ENCODE measurements around the gene CACNA1A. TPM values are rescaled to one million over a fixed set of nuclear protein-coding genes. Genes with fewer than 3 reads are reported as not detected.

The CACNA1A gene
- polyA plus RNA-seq, 3 donors = 0.08 to 0.09 TPM; not detected in 1

GRCh38 chr19:13238891-13239534 lies 267.3 kb downstream of the CACNA1A start:
- Mint-ChIP-seq H3K36me3 (no peaks in the 10 kb centered on the region), H3K4me3 (no peak overlapping the region), H3K9me3 (peaks cover 2 to 16% (median 8%) of the 10 kb centered on the region in 7 donors), H3K4me1 (peaks cover 11% of the 10 kb centered on the region), H3K27me3 (ENCODE audit: low read depth in 3 of 3) (peaks cover 1 to 9% (median 4%) of the 10 kb centered on the region in 3 donors), H3K27ac (no peak overlapping the region)
- Histone ChIP-seq H3K9ac (ENCODE audit: insufficient read depth, low read length, poor library complexity, severe bottlenecking) (no peak overlapping the region), H3K4me3 (replicated peaks in 1 of 3; ENCODE audit: low read depth in 2 of 3, low read length in 3 of 3) (no peak overlapping the region), H3K27ac (ENCODE audit: low read depth in 1 of 2, low read length in 2 of 2) (no peak overlapping the region), H3K36me3 (replicated peaks in 1 of 2; ENCODE audit: control insufficient read depth in 1 of 2, insufficient read depth in 2 of 2, low read length in 2 of 2) (no peaks in the 10 kb centered on the region), H3K4me2 (replicated peaks; ENCODE audit: extremely low read depth, low read length, poor library complexity, severe bottlenecking) (no peak overlapping the region), H3K79me2 (ENCODE audit: insufficient read depth, low read length) (no peaks in the 10 kb centered on the region), H3K4me1 (ENCODE audit: control insufficient read depth in 1 of 2, insufficient read depth in 2 of 2, low read length in 2 of 2) (peaks cover 7 to 8% of the 10 kb centered on the region in 2 donors), H3K27me3 (ENCODE audit: control insufficient read depth in 2 of 2, insufficient read depth in 2 of 2, low read length in 2 of 2) (no peaks in the 10 kb centered on the region), H4K20me1 (ENCODE audit: insufficient read depth, low read length) (no peaks in the 10 kb centered on the region), H3K9me3 (replicated peaks in 1 of 2; ENCODE audit: control insufficient read depth in 1 of 2, insufficient read depth in 1 of 2, low read length in 2 of 2) (peaks cover 0 to 11% of the 10 kb centered on the region in 2 donors), H2AFZ (ENCODE audit: insufficient read depth, low read depth, low read length, poor library complexity, severe bottlenecking) (no peak overlapping the region)
- no peak for DNase-seq
- no peak for TF ChIP-seq CTCF (IDR thresholded peaks at IDR 0.05)
- WGBS (ENCODE audit: insufficient coverage) = 85% methylated on average over 12 of the region's 13 CpGs
- intact Hi-C loops (cut with micrococcal nuclease) = no loop called here

GRCh38 chr19:13234518-13234917 lies 271.8 kb downstream of the CACNA1A start:
- WGBS (ENCODE audit: insufficient coverage) = 52% methylated on average over 2 of the region's 13 CpGs
- no peaks in the 10 kb centered on the region for H4K20me1 ChIP-seq (ENCODE audit: insufficient read depth, low read length)
- intact Hi-C loops (cut with micrococcal nuclease) = loop anchor here in 1 of 2 donors (5.0 kb wide), 1 partner anchor 37 kb away; no protein-coding TSS in a partner anchor
- Mint-ChIP-seq H3K27ac (no peak overlapping the region), H3K27me3 (ENCODE audit: low read depth in 3 of 3) (peaks cover 7 to 19% (median 8%) of the 10 kb centered on the region in 3 donors), H3K4me1 (peaks cover 8% of the 10 kb centered on the region), H3K36me3 (no peaks in the 10 kb centered on the region), H3K9me3 (peaks cover 2 to 10% (median 5%) of the 10 kb centered on the region in 7 donors), H3K4me3 (peak overlapping the region; percentile 35 to 47)
- no peaks in the 10 kb centered on the region for H3K79me2 ChIP-seq (ENCODE audit: insufficient read depth, low read length)
- peak overlapping the region; percentile 43 for H2AFZ ChIP-seq (ENCODE audit: insufficient read depth, low read depth, low read length, poor library complexity, severe bottlenecking)
- H3K36me3 ChIP-seq (replicated peaks in 1 of 2; ENCODE audit: control insufficient read depth in 1 of 2, insufficient read depth in 2 of 2, low read length in 2 of 2) = no peaks in the 10 kb centered on the region
- peak overlapping the region; percentile 15 for H3K4me2 ChIP-seq (replicated peaks; ENCODE audit: extremely low read depth, low read length, poor library complexity, severe bottlenecking)
- peaks cover 7 to 8% of the 10 kb centered on the region in 2 donors for H3K4me1 ChIP-seq (ENCODE audit: control insufficient read depth in 1 of 2, insufficient read depth in 2 of 2, low read length in 2 of 2)
- no peak overlapping the region for H3K4me3 ChIP-seq (replicated peaks in 1 of 3; ENCODE audit: low read depth in 2 of 3, low read length in 3 of 3)
- H3K27me3 ChIP-seq (ENCODE audit: control insufficient read depth in 2 of 2, insufficient read depth in 2 of 2, low read length in 2 of 2) = no peaks in the 10 kb centered on the region
- H3K9ac ChIP-seq (ENCODE audit: insufficient read depth, low read length, poor library complexity, severe bottlenecking) = no peak overlapping the region
- no peak overlapping the region for H3K27ac ChIP-seq (ENCODE audit: low read depth in 1 of 2, low read length in 2 of 2)
- peak in 2 of 3 donors; percentile 46 to 59 for DNase-seq
- H3K9me3 ChIP-seq (replicated peaks in 1 of 2; ENCODE audit: control insufficient read depth in 1 of 2, insufficient read depth in 1 of 2, low read length in 2 of 2) = peaks cover 0 to 11% of the 10 kb centered on the region in 2 donors
- peak; percentile 87 for TF ChIP-seq CTCF (IDR thresholded peaks at IDR 0.05)

Measured in CD14-positive monocyte (primary cell).